Erythroblast (primary cell): ENCODE measurements around the gene B3GNT3.
A peak's percentile ranks its signal among the peaks of the same experiment; 100 is the strongest.

Experiments
- DNase-seq, 2 experiments: peaks; one replicate each; lab custom pipeline; 2025; lab: John Stamatoyannopoulos, UW
- GATA1 ChIP-seq: IDR thresholded peaks from 2 replicates; pipeline ENCODE4 v1.6.1; 2011; ENCODE audit warnings: low read depth, mild to moderate bottlenecking, control low read depth, low read length, moderate library complexity
- POLR2A ChIP-seq: IDR thresholded peaks from 2 replicates; pipeline ENCODE4 v1.6.1; 2011; ENCODE audit warnings: mild to moderate bottlenecking, low read length

Gene B3GNT3

GRCh38 chr19:17841810-17842662, 47.1 kb downstream of the B3GNT3 start:
- TF ChIP-seq GATA1 = no peak
- no peak for TF ChIP-seq POLR2A
- peak in 1 of 2 experiments; percentile 32 for DNase-seq

DNA sequence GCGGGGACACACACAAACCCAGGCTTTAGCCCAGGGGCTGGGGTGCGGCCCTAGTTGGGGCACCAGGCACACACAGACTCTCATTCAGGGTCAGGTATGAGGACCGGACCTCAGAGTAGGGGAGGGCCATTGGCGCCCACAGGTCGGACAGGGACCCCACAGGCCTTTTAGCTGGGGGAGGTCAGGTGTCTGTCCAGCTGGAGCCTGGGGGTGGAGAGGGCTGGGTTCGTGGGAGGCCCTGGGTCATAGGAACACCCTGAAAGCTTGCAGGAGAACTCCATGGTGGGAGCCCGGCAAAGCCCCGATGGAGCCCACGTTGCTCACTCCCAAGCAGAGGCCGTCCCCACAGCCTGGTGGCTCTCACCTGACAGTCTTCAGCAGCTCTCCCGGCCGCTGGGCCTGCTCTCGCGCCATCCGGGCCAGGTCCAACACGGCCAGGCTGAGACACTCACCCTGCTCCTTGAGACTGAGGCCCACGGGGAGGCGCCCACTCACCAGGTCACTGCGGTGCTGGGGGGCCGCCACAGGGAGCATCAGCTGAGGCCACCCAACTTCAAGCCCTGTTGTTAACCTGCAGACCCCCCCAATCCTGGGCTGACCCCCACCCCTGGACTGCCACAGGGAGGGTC, 47.8 kb downstream of the B3GNT3 start:
- DNase-seq = no peak
- TF ChIP-seq POLR2A = no peak
- no peak for TF ChIP-seq GATA1

- DNase-seq = no peak
- TF ChIP-seq POLR2A = no peak
- no peak for TF ChIP-seq GATA1
Observed at GRCh38 chr19:17843292-17843827, 48.4 kb downstream of the B3GNT3 start.

DNA sequence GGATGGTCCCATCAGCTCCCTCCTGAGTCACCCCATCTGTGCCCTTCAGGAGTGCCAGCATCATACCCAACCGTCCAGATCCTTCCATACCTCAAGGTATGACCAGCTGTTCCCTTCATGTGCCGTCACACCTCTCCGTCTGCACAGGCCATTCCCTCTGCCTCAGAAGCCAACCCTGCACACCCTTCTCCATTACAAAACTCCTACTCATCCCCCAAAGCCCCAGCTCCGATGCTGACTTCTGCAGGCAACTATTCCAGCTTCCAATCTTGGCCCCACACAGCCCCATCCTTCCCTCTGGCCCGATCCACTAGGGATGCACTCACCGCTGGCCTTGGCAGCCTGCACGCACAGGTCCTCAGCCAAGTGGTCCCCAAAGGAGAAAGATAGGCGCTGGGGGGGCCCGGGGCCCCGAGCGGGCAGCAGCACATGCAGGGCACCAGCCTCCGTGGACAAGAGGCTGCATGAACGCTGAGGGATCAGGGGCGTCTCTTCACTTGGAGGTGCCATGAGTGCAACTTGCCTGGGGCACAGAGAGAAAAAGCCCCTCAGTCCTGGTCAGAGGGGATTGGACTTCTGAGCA, 49.1 kb downstream of the B3GNT3 start:
- no peak for DNase-seq
- TF ChIP-seq GATA1 (no peak), POLR2A (no peak)

DNA sequence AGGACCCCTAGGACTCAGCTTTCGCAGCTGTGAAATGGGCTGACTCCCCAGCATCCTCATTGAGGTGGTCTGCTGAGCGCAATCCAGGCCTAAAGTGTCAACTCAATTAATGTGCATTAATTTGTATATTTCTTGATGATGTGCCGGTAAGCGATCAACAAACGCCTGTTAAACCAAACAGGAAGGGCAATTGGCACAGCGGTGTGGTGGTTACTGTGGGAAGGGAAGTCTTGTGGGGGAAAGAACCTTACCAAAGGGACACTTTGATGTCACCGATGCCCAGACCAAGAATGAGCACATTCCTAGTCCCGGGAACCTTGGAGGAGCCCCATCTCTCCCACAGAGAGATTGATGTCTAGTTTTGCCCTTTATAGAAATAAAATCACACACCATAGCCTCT, 51.2 kb downstream of the B3GNT3 start:
- DNase-seq = no peak
- no peak for TF ChIP-seq POLR2A
- no peak for TF ChIP-seq GATA1

DNA sequence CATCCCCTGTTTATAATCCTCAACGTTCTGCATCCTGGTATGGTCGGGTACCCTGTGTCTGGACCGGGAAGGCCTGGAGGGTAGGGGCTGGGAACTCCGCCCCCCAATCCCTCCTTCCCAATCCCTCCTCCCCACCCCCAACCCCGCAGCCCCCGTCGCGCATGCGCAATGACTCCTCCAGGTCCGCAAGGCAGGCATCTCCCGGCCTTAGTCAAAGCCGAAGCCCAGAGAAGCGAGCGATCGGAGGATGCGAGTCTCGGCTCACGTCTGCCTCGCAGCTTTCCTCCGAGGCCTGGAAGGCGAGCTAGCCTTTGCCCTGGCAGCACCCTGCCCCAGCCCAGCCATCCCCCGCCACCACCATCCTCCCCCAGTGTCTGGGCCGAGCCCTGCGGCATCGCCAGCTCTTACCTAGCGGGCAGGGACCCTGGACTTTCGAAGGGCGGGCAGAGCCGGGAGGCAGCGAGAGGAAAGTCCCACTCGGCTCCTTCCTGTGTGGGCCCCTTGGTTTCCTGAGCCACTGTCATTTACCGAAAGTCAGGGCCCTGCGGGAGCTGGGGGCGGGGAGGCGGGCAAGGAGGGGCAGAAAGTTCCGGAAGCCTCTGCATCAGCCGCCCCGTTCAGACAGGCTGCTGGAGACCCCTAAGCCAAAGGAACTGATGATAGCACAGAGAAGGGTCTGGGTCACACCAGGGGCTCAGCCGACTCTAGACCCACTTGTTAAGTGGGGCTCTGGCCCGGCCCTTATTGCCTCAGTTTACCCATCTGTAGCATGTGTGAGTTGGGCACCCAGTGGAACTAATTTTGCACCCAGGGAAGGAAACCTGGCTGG, 52.8 kb downstream of the B3GNT3 start, which contains the start of gene JAK3:
JAK3 (minus strand) TSS at position 445 of the 829 bp plus-strand sequence. CDS start 3,565 bp downstream, outside the sequence.
- DNase-seq = peak in 1 of 2 experiments; percentile 15

GRCh38 chr19:17848595-17849292, 53.8 kb downstream of the B3GNT3 start:
- no peak for TF ChIP-seq POLR2A
- TF ChIP-seq GATA1 = no peak
- DNase-seq = no peak

More for the DNA sequence above, 52.8 kb downstream of the B3GNT3 start, which contains the start of gene JAK3:
- TF ChIP-seq GATA1 = no peak
- TF ChIP-seq POLR2A = no peak

GRCh38 chr19:17854061-17854460, 59.1 kb downstream of the B3GNT3 start:
- no peak for DNase-seq
- TF ChIP-seq GATA1 (no peak), POLR2A (no peak)

DNA sequence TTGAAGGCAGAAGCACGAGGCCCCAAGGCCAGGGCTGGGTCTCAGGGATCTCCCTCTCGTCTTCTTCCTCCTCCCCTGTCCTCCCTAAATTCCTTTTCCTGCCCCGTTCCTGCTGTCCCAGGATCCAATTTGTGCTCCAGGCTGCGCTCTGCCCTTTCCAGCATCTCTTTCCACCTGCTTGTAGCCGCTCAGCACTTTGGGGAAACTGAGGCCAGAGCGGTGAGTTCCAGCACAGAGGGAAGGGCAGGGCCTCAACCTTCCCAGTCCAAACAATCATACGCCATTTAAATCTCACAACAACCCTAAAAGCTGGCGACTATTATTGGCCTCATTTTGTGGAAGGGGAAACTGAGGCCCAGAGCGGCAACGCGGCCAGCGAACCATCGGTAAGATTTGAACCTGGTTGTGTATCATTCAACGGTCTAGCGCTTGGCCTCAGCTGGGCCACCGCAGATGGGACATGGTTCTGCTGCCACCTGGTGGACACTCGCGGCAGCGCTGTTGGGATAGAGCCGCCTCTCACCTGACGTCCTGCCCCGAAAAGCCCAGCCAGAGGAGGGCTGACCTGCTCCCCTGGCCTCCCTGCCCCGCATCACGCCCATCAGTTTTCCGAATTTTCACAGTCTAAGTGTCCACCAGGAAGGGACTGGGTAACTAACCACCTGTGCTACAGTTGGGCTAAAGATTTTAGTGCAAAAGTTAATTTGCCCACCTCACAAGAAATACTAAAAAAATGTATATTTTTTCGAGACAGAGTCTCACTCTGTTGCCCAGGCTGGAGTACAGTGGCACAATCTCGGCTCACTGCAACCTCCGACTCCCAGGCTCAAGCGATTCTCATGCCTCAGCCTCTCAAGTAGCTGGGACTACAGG, 60.6 kb downstream of the B3GNT3 start:
- peak; percentile 75 to 88 for DNase-seq

DNA sequence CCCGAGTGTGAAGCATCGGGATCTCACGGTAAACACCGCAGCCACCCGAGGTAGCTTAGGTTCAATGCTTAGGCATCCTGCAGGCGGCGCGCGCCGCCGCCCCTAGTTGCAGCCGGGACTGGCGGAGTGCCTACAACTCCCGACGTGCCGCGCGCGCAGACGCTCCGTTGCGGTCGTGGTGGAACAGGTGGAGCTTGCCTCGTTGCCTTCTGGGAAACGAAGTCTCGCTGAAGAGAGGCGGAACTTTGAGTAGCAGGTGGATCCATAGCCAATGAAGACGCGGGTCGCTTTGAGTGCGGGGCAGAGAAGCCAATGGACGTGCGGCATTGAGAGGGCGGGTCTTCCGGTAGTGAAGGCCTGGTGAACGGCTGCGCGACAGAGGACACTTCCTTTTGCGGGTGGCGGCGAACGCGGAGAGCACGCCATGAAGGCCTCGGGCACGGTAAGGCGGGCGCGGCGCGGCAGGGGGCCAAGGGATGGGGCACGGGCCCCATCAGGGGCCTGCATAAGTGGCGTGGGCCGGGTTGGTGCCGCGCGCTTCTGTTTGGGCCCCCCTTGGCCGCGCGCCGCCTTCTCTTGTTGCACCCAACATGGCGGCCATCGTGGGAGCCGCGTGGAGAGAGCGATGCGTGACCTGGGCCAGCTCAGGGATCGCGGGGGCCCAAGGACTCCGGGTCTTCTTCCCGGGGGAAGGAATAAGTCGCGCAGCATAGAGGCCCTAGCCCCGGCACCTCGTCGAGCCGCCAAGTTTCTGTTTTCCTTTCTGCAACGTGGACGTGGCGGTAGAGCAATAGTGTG, 64.8 kb downstream of the B3GNT3 start, which contains the start of gene RPL18A:
RPL18A (plus strand) TSS at position 378 of the 798 bp plus-strand sequence; CDS start at position 425, 47 bp downstream.
- peak; percentile 100 for DNase-seq
- TF ChIP-seq GATA1 = no peak
- peak; percentile 98 for TF ChIP-seq POLR2A

More for the DNA sequence above, 60.6 kb downstream of the B3GNT3 start:
- no peak for TF ChIP-seq GATA1

DNA sequence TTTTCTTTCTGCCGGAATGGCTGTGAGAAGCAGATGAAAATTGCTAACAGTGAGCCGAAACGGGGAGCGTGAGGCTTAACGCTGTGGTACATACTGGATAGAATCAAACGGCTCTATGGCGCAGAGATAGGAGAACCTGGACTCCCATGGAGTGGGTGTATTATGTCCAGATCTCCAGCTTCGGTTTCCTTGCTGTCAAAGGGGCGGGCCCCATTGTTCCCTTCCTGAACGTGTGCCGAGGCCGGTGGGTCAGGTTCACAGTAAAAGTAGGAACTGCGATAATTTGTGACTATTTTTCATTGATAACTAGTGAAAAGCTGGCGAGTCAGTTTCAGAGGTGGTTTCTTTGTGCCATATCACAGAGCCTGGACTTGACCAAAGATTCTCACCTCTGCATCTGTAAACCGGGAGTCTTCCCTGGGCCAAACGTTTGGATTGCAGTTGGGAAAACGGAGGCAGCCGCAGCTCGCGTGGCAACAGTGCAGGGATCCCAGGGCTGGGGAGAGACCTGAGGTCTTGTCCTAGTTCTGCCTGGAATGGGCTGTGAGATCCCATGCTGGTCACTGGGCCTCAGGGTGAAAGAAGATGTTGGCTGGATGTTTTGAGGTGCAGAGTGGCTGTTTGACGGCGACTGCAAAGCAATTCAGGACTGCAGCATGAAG, 65.5 kb downstream of the B3GNT3 start:
- no peak for DNase-seq
- TF ChIP-seq GATA1 (no peak), POLR2A (no peak)
